ENCODE data around the gene FUT3. TPM values are rescaled to one million over a fixed set of nuclear protein-coding genes. Genes with fewer than 3 reads are reported as not detected.

Gene FUT3
- total RNA-seq, 1 experiment from 2014 or later, result not detected

- no peaks in the 10 kb centered on the region for H3K27me3 ChIP-seq (ENCODE audit: insufficient read depth, low read length)
- H3K23ac ChIP-seq (ENCODE audit: insufficient read length, low read depth, low read length), result no peak overlapping the region
- Mint-ChIP-seq H3K27ac (peak overlapping the region in 2 of 3 experiments; percentile 31 to 35; a peak in 1 of 7 replicates), H3K4me3 (peak overlapping the region; percentile 50 to 64; a peak in 4 of 5 replicates), H3K4me1 (peaks cover 2 to 16% of the 10 kb centered on the region in 2 experiments; a peak in 2 of 4 replicates), H3K36me3 (ENCODE audit: insufficient read depth in 1 of 3, low read depth in 3 of 3) (no peaks in the 10 kb centered on the region), H3K9me3 (no peaks in the 10 kb centered on the region; a peak in 2 of 5 replicates), H3K27me3 (ENCODE audit: low read depth) (peaks cover 33% of the 10 kb centered on the region)
- no peaks in the 10 kb centered on the region for H3K9me3 ChIP-seq (ENCODE audit: control insufficient read depth, low read depth, low read length)
- no peak overlapping the region for H2AK5ac ChIP-seq (ENCODE audit: insufficient read length, low read length)
- no peak overlapping the region for H4K8ac ChIP-seq (replicated peaks; ENCODE audit: insufficient read length, low read depth, low read length)
- no peak overlapping the region for H3K14ac ChIP-seq (ENCODE audit: insufficient read depth, low read length)
- H4K5ac ChIP-seq (ENCODE audit: insufficient read length, low read depth, low read length), result no peak overlapping the region
- H3K4me2 ChIP-seq (ENCODE audit: insufficient read depth, insufficient read length, low read length), result peak overlapping the region; percentile 85
- no peak overlapping the region for H2AFZ ChIP-seq (ENCODE audit: low read length)
- H2BK15ac ChIP-seq (ENCODE audit: low read depth, low read length), result no peak overlapping the region
- H2BK12ac ChIP-seq (ENCODE audit: insufficient read length, low read depth, low read length), result no peak overlapping the region
- no peaks in the 10 kb centered on the region for H3K4me1 ChIP-seq (ENCODE audit: insufficient read depth, low read length)
- no peak overlapping the region for H2BK20ac ChIP-seq (ENCODE audit: low read depth, low read length, poor library complexity, severe bottlenecking)
- no peaks in the 10 kb centered on the region for H4K20me1 ChIP-seq (ENCODE audit: control insufficient read depth, insufficient read depth, insufficient read length)
- no peaks in the 10 kb centered on the region for H3K79me2 ChIP-seq (ENCODE audit: insufficient read depth, low read length)
- H3K9ac ChIP-seq (ENCODE audit: extremely low read depth, insufficient read length, low read length), result no peak overlapping the region
- no peaks in the 10 kb centered on the region for H3K79me1 ChIP-seq (ENCODE audit: insufficient read depth, low read depth, low read length, poor library complexity, severe bottlenecking)
- H3T11ph ChIP-seq (ENCODE audit: low read length), result no peak overlapping the region
- no peak overlapping the region for H4K91ac ChIP-seq (ENCODE audit: insufficient read length, low read depth, low read length)
- no peak for DNase-seq
- no peak overlapping the region for H3K56ac ChIP-seq (ENCODE audit: insufficient read length, low read depth, low read length)
- WGBS (ENCODE audit: extremely low coverage, insufficient read length, low lambda C conversion rate), result no CpG with 5 or more reads among the region's 34 CpGs
- no peak overlapping the region for H2BK5ac ChIP-seq (ENCODE audit: insufficient read length, low read length)
- no peak overlapping the region for H3K4ac ChIP-seq (ENCODE audit: low read depth, low read length)
- no peak overlapping the region for H3K27ac ChIP-seq (ENCODE audit: insufficient read length, low read depth, low read length)
- no peak overlapping the region for H2BK120ac ChIP-seq (ENCODE audit: low read depth, low read length, poor library complexity, severe bottlenecking)
- no peak overlapping the region for H3K18ac ChIP-seq (ENCODE audit: insufficient read length, low read depth, low read length)
- no peak for TF ChIP-seq CTCF (conservative IDR thresholded peaks at IDR 0.05)
- peaks cover 12% of the 10 kb centered on the region for H3K23me2 ChIP-seq (ENCODE audit: insufficient read length, low read depth, low read length, poor library complexity, severe bottlenecking)
These were observed 21.5 kb downstream of the FUT3 start for GRCh38 chr19:5829567-5830310.

Data from H9 (cell line).